Activated CD8-positive, alpha-beta T cell treated with anti-CD3 and anti-CD28 coated beads for 36 hours (primary cell): ENCODE data around the gene NHP2. TPM values are rescaled to one million over a fixed set of nuclear protein-coding genes. Genes with fewer than 3 reads are reported as not detected.
A peak's percentile ranks its signal among the peaks of the same experiment; 100 is the strongest.

Source experiments
- ATAC-seq: fragments of 200-7000 bp; cut with Tn5 transposase; one replicate; pipeline ENCODE4 v1.10.0; 2021; ENCODE audit warnings: mild to moderate bottlenecking, moderate library complexity
- CTCF ChIA-PET: fragments of 350-600 bp; sonication (Branson Sonifier 250); formaldehyde crosslinking; loops from one replicate; lab custom pipeline; 2021; ENCODE audit warnings: antibody characterized with exemption; lab: Charles Lee
- POLR2A ChIA-PET: fragments of 350-600 bp; sonication (Branson Sonifier 250); formaldehyde crosslinking; loops from one replicate; lab custom pipeline; 2021; ENCODE audit warnings: antibody characterized with exemption; lab: Charles Lee
- DNase-seq: peaks from one replicate; pipeline ENCODE4 v3.0.0-alpha.2; 2020
- H3K27ac Mint-ChIP-seq: one replicate; pipeline ENCODE4 v1.8.0; 2021; ENCODE audit warnings: mild to moderate bottlenecking, mixed read lengths
- H3K27me3 Mint-ChIP-seq: one replicate; pipeline ENCODE4 v1.8.0; 2021; ENCODE audit warnings: mixed read lengths
- H3K36me3 Mint-ChIP-seq: one replicate; pipeline ENCODE4 v1.8.0; 2021; ENCODE audit warnings: low read depth, mixed read lengths
- H3K4me1 Mint-ChIP-seq: one replicate; pipeline ENCODE4 v1.8.0; 2021; ENCODE audit warnings: low read depth, mixed read lengths
- H3K4me3 Mint-ChIP-seq: one replicate; pipeline ENCODE4 v1.8.0; 2021; ENCODE audit warnings: mild to moderate bottlenecking, moderate library complexity, mixed read lengths
- H3K9me3 Mint-ChIP-seq: one replicate; pipeline ENCODE4 v1.8.0; 2021; ENCODE audit warnings: mixed read lengths
- intact Hi-C: fragments of 100-400 bp; cut with micrococcal nuclease; formaldehyde crosslinking; loops from one replicate; pipeline ENCODE4 v1.10.0; 2022
- total RNA-seq, 2 experiments: library from RNA; stranded (reverse); gene quantifications; one replicate each; pipeline ENCODE4 v1.2.3, GENCODE V29; 2021
- TF ChIP-seq, protein P1 (sequence below): fragments of 200-600 bp; IDR thresholded peaks from one replicate; pipeline ENCODE4 v1.8.0; 2022; ENCODE audit warnings: antibody characterized with exemption, mild to moderate bottlenecking

Gene NHP2
- 100 to 1,000 TPM; 287 to 296 TPM for total RNA-seq

GRCh38 chr5:178153530-178154340, at the start of gene NHP2:
Gene NHP2 (minus strand): TSS chr5:178153885. CDS start chr5:178153817, 68 bp downstream.
- CTCF ChIA-PET: interaction anchor here (1.2 to 20.3 kb wide), 4 partner anchors 9 to 79 kb away, joined by 4 to 319 read pairs (median 12); no protein-coding TSS in a partner anchor

GRCh38 chr5:178202541-178202940, 48.9 kb upstream of the NHP2 start:
- H3K36me3 Mint-ChIP-seq: peaks cover 26% of the 10 kb centered on the region
- TF ChIP-seq, protein P1, sequence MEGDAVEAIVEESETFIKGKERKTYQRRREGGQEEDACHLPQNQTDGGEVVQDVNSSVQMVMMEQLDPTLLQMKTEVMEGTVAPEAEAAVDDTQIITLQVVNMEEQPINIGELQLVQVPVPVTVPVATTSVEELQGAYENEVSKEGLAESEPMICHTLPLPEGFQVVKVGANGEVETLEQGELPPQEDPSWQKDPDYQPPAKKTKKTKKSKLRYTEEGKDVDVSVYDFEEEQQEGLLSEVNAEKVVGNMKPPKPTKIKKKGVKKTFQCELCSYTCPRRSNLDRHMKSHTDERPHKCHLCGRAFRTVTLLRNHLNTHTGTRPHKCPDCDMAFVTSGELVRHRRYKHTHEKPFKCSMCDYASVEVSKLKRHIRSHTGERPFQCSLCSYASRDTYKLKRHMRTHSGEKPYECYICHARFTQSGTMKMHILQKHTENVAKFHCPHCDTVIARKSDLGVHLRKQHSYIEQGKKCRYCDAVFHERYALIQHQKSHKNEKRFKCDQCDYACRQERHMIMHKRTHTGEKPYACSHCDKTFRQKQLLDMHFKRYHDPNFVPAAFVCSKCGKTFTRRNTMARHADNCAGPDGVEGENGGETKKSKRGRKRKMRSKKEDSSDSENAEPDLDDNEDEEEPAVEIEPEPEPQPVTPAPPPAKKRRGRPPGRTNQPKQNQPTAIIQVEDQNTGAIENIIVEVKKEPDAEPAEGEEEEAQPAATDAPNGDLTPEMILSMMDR: no peak
- no peaks in the 10 kb centered on the region for H3K9me3 Mint-ChIP-seq
- H3K27me3 Mint-ChIP-seq: peaks cover 2% of the 10 kb centered on the region
- intact Hi-C loops: no loop called here
- ChIA-PET CTCF (interaction anchor here (1.0 to 1.2 kb wide), 2 partner anchors 18 to 82 kb away, joined by 3 read pairs; no protein-coding TSS in a partner anchor), POLR2A (interaction anchor here (2.1 kb wide), 1 partner anchor 9 kb away, joined by 9 read pairs; no protein-coding TSS in a partner anchor)
- ATAC-seq (no peak), DNase-seq (no peak)
- H3K4me3 Mint-ChIP-seq: peak overlapping the region; percentile 54
- H3K27ac Mint-ChIP-seq: no peak overlapping the region
- H3K4me1 Mint-ChIP-seq: peaks cover 26% of the 10 kb centered on the region

More at GRCh38 chr5:178153530-178154340, at the start of gene NHP2:
- POLR2A ChIA-PET: interaction anchor here (0.9 to 3.2 kb wide), 12 partner anchors 10 to 79 kb away, joined by 3 to 14 read pairs (median 4); partner anchors contain the start of genes HNRNPAB and RMND5B
- no peaks in the 10 kb centered on the region for H3K27me3 Mint-ChIP-seq
- intact Hi-C loops: loop anchor here (5.0 kb wide), 1 partner anchor 36 kb away; no protein-coding TSS in a partner anchor
- peak; percentile 99 for DNase-seq
- peak within 1 kb of the TSS; percentile 97 for H3K4me3 Mint-ChIP-seq
- H3K36me3 Mint-ChIP-seq: peaks cover 39% of the 10 kb centered on the region
- peak within 1 kb of the TSS; percentile 87 for H3K27ac Mint-ChIP-seq
- no peaks in the 10 kb centered on the region for H3K9me3 Mint-ChIP-seq
- peaks cover 42% of the 10 kb centered on the region for H3K4me1 Mint-ChIP-seq
- peak; percentile 98 for ATAC-seq
- TF ChIP-seq, protein P1: no peak

- ChIA-PET CTCF (no interaction called here), POLR2A (interaction anchor here (1.0 to 2.1 kb wide), 3 partner anchors 8 to 27 kb away, joined by 3 to 9 read pairs (median 4); no protein-coding TSS in a partner anchor)
- intact Hi-C loops: no loop called here
- Mint-ChIP-seq H3K4me1 (peaks cover 21% of the 10 kb centered on the region), H3K9me3 (no peaks in the 10 kb centered on the region), H3K4me3 (peak overlapping the region; percentile 22), H3K27ac (no peak overlapping the region), H3K36me3 (peaks cover 20% of the 10 kb centered on the region), H3K27me3 (peaks cover 2% of the 10 kb centered on the region)
- ATAC-seq (no peak), DNase-seq (no peak)
- TF ChIP-seq, protein P1: no peak
These were observed 48.2 kb upstream of the NHP2 start for GRCh38 chr5:178201927-178202235.

GRCh38 chr5:178201221-178201926, 47.7 kb upstream of the NHP2 start:
- H3K27ac Mint-ChIP-seq: no peak overlapping the region
- CTCF ChIA-PET: no interaction called here
- H3K4me1 Mint-ChIP-seq: peaks cover 16% of the 10 kb centered on the region
- H3K9me3 Mint-ChIP-seq: no peaks in the 10 kb centered on the region
- intact Hi-C loops: no loop called here
- no peak for DNase-seq
- ATAC-seq: no peak
- TF ChIP-seq, protein P1: no peak
- peaks cover 2% of the 10 kb centered on the region for H3K27me3 Mint-ChIP-seq
- H3K4me3 Mint-ChIP-seq: no peak overlapping the region
- peaks cover 15% of the 10 kb centered on the region for H3K36me3 Mint-ChIP-seq
- POLR2A ChIA-PET: interaction anchor here (1.0 to 2.1 kb wide), 3 partner anchors 8 to 27 kb away, joined by 3 to 9 read pairs (median 4); no protein-coding TSS in a partner anchor
